GM18520 (cell line): ENCODE data around the gene HLA-G.

Experiments used
- ATAC-seq: cut with Tn5 transposase; IDR thresholded peaks from one replicate; pipeline ENCODE4 v1.9.1; 2021; ENCODE audit not compliant: unreplicated experiment

HLA-G gene

GRCh38 chr6:29815118-29815750, 12.4 kb upstream of the HLA-G start:
- no peak for ATAC-seq

- no peak for ATAC-seq
Measured at GRCh38 chr6:29816030-29816429, 11.6 kb upstream of the HLA-G start.

GRCh38 chr6:29818892-29819291, 8.7 kb upstream of the HLA-G start:
- ATAC-seq, result no peak

DNA sequence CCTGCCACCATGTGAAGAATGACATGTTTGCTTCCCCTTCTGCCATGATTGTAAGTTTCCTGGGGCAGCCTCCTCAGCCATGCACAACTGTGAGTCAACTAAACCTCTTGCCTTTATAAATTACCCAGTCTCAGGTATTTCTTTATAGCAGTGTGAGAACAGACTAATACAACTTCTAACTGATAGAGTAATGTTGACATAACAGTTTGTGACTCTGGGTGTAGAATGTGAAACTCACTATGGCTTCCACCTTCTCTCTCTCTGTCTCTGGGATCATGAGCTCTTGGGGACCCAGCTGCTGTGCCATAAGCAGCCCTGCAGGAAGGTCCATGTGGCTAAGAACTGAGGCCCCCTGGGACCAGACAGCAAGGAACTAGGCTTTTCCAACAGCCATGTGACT, 3.5 kb upstream of the HLA-G start:
- ATAC-seq, result no peak

GRCh38 chr6:29825848-29826247, 1.8 kb upstream of the HLA-G start:
- ATAC-seq, result no peak

DNA sequence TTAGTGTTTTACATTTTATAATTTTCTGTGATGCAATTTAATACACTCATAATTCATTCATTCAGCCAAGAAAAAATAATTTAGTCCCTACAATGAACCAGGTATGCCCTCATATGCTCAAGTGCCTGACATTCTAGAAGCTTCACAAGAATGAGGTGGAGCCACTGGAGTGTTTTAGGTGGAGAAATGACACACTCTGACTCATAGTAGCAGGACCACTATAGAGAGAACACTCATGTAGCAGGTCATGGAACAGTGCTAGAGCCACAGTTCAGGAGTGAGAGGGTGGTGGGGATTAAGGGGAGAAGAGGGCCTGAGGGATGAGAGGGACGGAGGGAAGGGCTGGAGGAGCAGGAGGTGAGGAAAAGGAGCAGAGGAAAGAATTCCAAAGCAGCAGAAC, 1.4 kb upstream of the HLA-G start:
- no peak for ATAC-seq

DNA sequence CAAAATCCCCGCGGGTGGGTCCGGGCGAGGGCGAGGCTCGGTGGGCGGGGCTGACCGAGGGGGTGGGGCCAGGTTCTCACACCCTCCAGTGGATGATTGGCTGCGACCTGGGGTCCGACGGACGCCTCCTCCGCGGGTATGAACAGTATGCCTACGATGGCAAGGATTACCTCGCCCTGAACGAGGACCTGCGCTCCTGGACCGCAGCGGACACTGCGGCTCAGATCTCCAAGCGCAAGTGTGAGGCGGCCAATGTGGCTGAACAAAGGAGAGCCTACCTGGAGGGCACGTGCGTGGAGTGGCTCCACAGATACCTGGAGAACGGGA, 809 bp downstream of the HLA-G start:
- no peak for ATAC-seq

- ATAC-seq, result no peak
Measured at GRCh38 chr6:29829766-29830165, 2.1 kb downstream of the HLA-G start.

DNA sequence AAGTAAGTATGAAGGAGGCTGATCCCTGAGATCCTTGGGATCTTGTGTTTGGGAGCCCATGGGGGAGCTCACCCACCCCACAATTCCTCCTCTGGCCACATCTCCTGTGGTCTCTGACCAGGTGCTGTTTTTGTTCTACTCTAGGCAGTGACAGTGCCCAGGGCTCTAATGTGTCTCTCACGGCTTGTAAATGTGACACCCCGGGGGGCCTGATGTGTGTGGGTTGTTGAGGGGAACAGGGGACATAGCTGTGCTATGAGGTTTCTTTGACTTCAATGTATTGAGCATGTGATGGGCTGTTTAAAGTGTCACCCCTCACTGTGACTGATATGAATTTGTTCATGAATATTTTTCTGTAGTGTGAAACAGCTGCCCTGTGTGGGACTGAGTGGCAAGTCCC, 2.8 kb downstream of the HLA-G start:
- ATAC-seq, result no peak

DNA sequence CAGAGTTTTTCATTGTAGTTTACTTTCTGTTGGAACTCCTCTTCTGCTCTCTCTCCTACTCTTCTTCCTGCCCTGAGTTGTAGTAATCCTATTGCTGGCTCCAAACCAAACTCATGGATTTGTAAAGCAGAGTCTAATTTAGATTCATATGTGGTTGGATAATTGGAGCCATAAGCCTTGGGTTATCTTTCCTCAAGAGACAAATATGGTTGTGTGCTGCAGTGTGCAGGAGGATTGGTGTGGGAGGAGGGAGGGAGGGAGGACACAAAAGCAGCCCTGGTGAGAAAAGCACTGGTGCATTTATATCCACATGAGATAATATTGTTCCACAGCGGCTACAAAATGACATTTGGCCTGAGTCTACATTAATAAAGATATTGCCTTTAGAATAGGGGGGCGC, 4.2 kb downstream of the HLA-G start:
- ATAC-seq, result no peak

DNA sequence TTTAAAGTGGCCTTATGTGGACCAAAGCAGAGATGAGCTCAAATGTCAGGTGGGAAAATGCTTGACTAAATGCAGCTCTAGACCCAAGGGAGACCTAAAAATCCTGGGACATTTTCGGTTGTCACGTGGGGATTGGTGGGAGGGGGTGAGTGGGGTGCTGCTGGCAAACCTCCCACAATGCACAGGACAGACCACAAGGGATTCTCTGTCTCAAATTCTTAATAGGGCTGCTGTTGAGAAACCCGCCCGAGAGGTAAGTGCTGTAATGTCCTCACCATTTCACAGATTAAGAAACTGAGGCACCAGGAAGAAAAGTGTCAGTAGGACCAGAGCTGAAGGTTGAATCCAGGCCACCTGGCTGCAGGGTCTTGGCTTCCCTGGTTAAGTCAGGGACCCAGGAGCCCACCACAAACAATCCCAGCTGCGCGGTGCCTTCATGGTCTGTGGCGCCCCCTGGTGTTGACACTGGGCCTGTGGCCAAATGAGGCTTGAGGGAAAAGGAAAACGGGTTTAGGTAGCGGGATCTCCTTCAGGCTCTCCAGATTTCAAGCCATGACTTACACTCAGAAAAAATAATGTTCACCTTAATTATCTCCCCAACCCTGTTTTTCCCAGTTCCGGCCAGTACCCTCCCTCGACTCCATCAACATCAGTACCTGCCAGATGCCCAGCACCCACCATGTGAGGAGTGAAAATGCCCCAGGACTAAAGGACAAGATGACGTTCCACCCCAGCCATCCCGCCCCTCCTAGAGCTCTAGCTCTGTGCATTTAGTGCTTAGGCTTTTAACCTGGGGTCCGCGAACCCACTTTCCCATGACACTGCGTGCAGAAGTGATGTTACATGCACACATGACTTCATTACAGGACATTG, 7.2 kb downstream of the HLA-G start:
- ATAC-seq, result no peak

DNA sequence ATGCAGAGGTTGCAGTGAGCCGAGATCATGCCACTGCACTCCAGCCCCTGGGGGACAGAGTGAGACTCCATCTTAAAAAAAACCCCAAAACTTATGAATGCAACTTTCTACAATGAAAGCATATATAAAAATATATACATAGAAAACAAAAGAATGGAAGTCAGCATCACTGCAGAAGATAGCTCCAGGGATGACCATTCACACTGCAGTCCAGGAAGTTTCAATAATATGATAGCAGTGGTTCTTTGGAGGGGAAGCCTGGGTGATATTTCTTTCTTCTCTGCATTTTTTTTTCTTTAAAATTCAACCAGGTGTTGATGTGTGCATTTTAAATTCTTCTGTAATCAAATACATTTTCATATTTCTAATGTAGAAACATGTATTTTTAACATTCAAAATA, 12.3 kb downstream of the HLA-G start:
- no peak for ATAC-seq

GRCh38 chr6:29841030-29841429, 13.4 kb downstream of the HLA-G start:
- no peak for ATAC-seq

DNA sequence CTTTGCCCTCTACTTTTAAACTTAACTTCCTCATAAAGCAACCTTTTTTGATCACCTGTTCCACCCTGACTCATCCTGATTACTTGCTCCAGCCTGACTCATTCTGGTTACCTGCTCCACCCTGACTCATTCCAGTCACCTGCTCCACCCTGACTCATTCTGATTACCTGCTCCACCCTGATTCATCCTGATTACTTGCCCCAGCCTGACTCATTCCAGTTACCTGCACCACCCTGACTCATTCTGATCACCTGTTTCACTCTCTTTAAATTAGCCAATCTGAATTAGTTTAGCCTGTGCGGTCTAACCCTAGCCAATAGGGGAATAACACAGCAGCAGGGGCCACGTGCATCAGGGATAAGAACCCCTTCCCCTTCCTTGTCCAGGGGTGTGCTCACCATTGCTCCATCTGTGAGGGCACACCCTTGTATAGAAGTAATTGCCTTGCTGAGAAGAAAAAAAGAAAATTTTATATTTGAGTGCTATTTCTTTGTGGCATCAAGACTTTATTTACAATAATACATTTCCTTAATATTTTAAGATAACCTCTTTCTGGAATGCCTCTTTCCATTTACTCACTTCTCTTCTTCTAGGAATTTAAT, 17.9 kb downstream of the HLA-G start:
- ATAC-seq, result no peak

DNA sequence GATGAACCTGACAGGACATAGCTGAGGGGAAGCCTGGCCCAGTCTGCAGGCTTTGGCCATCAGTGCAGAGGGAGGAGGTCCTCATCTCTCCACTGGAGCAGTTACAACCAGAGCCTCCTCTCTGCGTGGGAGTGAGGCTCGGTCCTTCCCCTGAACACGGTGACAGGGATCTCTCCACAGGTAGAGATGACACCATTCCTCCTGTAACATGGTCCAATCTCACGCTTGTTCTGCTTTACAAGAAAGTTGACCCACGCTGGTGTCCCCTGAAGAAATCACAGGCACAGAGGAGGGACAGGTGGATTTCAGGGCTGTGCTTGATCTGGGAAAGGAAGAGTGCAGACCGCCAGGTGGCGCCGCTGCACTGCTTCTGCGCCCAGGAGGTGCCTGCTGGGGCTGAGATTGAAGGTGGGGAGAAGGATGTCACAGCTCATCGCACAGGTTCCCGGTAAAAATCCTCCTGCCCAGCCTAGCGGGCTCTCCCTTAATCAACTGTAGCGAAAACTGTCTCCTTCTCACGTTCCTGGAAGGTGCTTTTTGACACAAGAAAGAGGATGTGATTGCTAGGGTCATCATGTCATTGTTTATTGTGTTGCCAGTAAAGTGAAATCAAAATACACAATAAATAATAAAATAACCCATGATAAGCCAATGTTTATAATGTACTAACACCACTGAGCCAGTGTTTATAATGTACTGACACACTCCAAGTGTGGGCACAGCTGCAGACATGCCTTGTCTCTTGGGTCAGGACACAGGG, 20.4 kb downstream of the HLA-G start:
- ATAC-seq, result no peak

GRCh38 chr6:29850011-29850553, 22.5 kb downstream of the HLA-G start:
- ATAC-seq, result no peak

GRCh38 chr6:29851190-29851589, 23.6 kb downstream of the HLA-G start:
- ATAC-seq, result no peak

GRCh38 chr6:29853245-29853644, 25.6 kb downstream of the HLA-G start:
- no peak for ATAC-seq

DNA sequence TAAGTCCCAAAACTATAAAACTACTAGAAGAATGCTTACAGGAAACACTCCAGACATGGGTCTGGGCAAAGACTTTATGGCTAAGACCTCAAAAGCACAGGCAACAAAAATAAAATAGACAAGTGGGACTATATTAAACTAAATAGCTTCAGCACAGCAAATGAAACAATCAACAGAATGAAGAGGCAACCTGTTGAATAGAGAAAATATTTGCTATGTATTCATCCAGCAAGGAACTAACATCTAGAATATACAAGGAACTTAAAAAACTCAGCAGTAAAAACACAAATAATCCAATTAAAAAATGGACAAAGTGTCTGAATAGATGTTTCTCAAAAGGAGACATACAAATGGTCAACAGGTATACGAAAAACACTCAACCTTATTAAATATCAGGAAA, 30.4 kb downstream of the HLA-G start:
- no peak for ATAC-seq

GRCh38 chr6:29861521-29862255, 34.1 kb downstream of the HLA-G start:
- ATAC-seq, result no peak
